Testis (tissue), 3 donors: ENCODE results near the gene PRR33. TPM values are rescaled to one million over a fixed set of nuclear protein-coding genes. Genes with fewer than 3 reads are reported as not detected.

Experiments used
- DNase-seq: peaks from one replicate; pipeline ENCODE4 v3.0.0-alpha.2; 2019
- H3K27ac ChIP-seq, 2 donors: fragments of 200-600 bp; sonication (generic); one replicate each; pipeline ENCODE4 v1.5.1; 2019
- H3K27me3 ChIP-seq: fragments of 200-600 bp; sonication (generic); one replicate; pipeline ENCODE4 v1.5.1; 2019
- H3K36me3 ChIP-seq: fragments of 200-600 bp; sonication (generic); one replicate; pipeline ENCODE4 v1.5.1; 2017; ENCODE audit warnings: low read depth; ENCODE audit errors: missing control alignments
- H3K4me1 ChIP-seq: fragments of 200-600 bp; sonication (generic); one replicate; pipeline ENCODE4 v1.5.1; 2019
- H3K4me3 ChIP-seq, 2 donors: fragments of 200-600 bp; sonication (generic); one replicate each; pipeline ENCODE4 v1.5.1; 2017 to 2019
- H3K9me3 ChIP-seq: fragments of 200-600 bp; sonication (generic); one replicate; pipeline ENCODE4 v1.5.1; 2017
- CTCF ChIP-seq, 3 experiments: fragments of 450-650 bp in 2 of 3; fragments of 200-600 bp in 1 of 3; sonication (generic) in 1 of 3; IDR thresholded peaks; one replicate each; pipeline ENCODE4 v1.5.1; 2016 to 2019; ENCODE audit warnings: antibody characterized with exemption in 3 of 3, mild to moderate bottlenecking in 2 of 3, moderate library complexity in 1 of 3
- POLR2A ChIP-seq: fragments of 450-650 bp; IDR thresholded peaks from one replicate; pipeline ENCODE4 v1.6.1; 2017; ENCODE audit warnings: antibody characterized with exemption, mild to moderate bottlenecking, moderate library complexity
- WGBS, 2 donors: methylation state at CpG; one replicate each; pipeline ENCODE4 v1.1.5; 2018; 5-methylcytosine and 5-hydroxymethylcytosine counted together
- intact Hi-C: fragments of 100-400 bp; cut with DNase I; formaldehyde crosslinking; loops from one replicate; pipeline ENCODE4 v1.15.1; 2023; ENCODE audit warnings: low total_unique reads
- polyA plus RNA-seq: library from polyadenylated mRNA; stranded (reverse); fragments of 350-450 nt; fragmentation: Illumina TruSeq; extraction: RNeasy Lipid Tissue Mini Kit (QIAGEN cat#74804); gene quantifications from one replicate; pipeline ENCODE4 v1.2.3, GENCODE V29; 2014; ENCODE audit warnings: low read depth, low replicate concordance; ENCODE audit not compliant: insufficient read depth
- total RNA-seq, 2 donors: library from RNA; depleted of rRNA; stranded (reverse); fragments of >200 nt; gene quantifications; one replicate each; pipeline ENCODE4 v1.2.3, GENCODE V29; 2016

PRR33 gene
- total and polyA plus RNA-seq, 3 donors from 2014 or later = 0.06 TPM; not detected in 2

DNA sequence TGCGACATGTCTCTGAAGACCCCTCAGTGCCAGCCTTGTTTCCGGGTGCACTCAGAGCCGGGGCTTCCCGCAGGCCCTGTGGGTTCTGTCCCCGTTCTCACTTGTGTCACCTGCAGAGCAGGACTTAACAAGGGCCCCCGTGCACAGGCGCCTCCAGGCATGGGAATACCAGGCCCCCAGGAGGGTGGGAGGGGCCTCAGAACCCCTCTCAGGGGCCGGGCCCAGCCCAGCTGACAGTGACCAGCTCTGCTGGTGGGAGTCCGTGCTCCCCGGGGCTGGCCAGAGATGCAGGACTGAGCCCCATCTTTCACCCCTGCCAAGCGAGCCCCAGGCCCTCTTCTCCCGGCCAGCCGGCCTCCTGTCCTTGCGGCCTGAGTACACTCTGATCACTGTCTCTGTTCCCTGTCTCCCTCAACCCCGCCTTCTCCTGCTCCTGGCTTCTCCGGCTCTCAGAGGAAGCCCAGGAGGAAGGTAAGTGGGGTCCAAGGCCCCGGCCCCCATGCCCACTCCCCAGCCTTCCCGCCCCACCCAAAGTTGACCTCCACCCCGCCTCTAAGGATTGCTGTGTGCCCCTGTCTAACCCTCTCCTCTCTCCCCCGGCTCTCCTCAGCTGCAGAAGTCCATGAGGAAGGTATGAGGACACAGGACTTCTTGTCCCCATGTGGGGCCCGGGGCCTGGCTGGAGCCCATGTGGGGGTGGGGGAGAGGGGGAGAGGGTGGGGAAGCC lies 33.1 kb upstream of the PRR33 start:
- DNase-seq = no peak
- Histone ChIP-seq H3K36me3 (no peaks in the 10 kb centered on the region), H3K9me3 (no peaks in the 10 kb centered on the region), H3K27ac (peak overlapping the region in 1 of 2 donors; percentile 19), H3K27me3 (no peaks in the 10 kb centered on the region), H3K4me1 (peaks cover 35% of the 10 kb centered on the region), H3K4me3 (no peak overlapping the region)
- WGBS, 2 donors = 78 to 81% methylated on average over 16 to 21 of the region's 21 CpGs
- intact Hi-C loops = no loop called here
- TF ChIP-seq CTCF (IDR thresholded peaks at IDR 0.05) = no peak
- no peak for TF ChIP-seq POLR2A

DNA sequence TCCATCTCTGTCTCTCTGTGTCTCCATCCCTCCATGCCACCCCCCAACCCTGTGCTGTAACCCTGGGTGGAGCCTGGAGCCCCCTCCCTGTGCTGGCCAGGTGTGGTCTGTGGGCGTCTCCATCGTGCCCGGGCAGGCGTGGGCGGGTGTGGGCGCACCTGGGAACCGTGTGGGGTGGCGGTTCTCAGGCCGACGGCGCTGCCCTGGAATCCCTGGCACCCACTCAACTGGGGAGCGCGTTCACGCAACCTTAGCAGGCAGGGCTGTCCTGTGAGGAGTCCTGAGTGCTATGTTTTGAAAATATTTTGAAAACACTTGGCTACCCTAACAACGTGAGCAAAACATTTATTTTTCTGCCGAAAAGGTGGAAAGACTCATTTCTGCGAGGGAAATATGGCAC lies 32.5 kb upstream of the PRR33 start:
- H3K4me3 ChIP-seq = no peak overlapping the region
- no peak for DNase-seq
- no peaks in the 10 kb centered on the region for H3K27me3 ChIP-seq
- H3K4me1 ChIP-seq = peaks cover 33% of the 10 kb centered on the region
- WGBS, 2 donors = 69 to 79% methylated on average over 17 of the region's 17 CpGs
- H3K9me3 ChIP-seq = no peaks in the 10 kb centered on the region
- peak overlapping the region in 1 of 2 donors; percentile 19 for H3K27ac ChIP-seq
- TF ChIP-seq CTCF (IDR thresholded peaks at IDR 0.05) = no peak
- no peak for TF ChIP-seq POLR2A
- H3K36me3 ChIP-seq = no peaks in the 10 kb centered on the region
- intact Hi-C loops = no loop called here

DNA sequence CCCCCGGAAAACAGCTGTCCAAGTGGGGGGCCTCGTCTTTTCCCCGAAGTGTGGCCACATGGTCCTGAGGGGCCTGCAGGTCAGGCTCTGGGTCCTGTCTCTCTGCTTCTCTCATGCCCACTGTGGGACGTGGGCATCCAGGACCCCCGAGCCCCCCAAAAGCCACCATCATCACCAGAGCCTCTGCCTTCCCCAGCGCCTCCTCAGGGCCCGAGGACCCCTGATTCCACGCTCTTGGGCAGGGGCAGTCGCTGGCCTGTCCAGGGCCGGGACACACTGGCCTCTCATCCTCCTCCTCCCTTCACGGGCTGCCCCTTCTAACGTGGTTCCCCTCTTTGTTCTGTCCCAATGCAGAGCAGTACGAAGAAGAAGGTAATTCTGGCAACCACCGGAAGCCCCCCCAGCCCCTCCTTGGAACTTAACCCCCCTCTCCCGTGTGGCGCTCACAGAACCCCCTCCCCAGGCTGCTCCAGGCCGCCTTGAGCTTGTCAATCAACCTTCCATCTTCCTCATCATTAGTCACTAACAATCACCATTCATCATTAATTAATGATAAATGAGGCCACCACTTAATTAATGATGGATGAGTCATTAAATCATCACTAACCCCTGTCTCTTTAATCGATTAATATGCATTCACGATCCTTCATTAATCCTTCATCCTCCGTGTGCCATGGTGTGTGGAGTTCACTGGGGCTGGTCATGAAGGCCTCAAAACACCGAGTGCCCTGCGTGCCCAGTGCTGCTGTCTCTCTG lies 31.7 kb upstream of the PRR33 start:
- peaks cover 33% of the 10 kb centered on the region for H3K4me1 ChIP-seq
- no peak for TF ChIP-seq CTCF (IDR thresholded peaks at IDR 0.05)

GRCh38 chr11:1922481-1923081 lies 30.9 kb upstream of the PRR33 start:
- no peak for DNase-seq
- H3K4me3 ChIP-seq = no peak overlapping the region
- peak overlapping the region; percentile 55 to 87 for H3K27ac ChIP-seq
- 53 to 58% methylated on average over 12 to 13 of the region's 14 CpGs for WGBS, 2 donors
- TF ChIP-seq CTCF (IDR thresholded peaks at IDR 0.05) = no peak
- no peak for TF ChIP-seq POLR2A
- intact Hi-C loops = no loop called here
- no peaks in the 10 kb centered on the region for H3K36me3 ChIP-seq
- no peaks in the 10 kb centered on the region for H3K27me3 ChIP-seq
- peaks cover 26% of the 10 kb centered on the region for H3K4me1 ChIP-seq
- no peaks in the 10 kb centered on the region for H3K9me3 ChIP-seq

More for the DNA sequence above, 31.7 kb upstream of the PRR33 start:
- no peak overlapping the region for H3K27ac ChIP-seq
- intact Hi-C loops = no loop called here
- 86 to 90% methylated on average over 20 to 22 of the region's 22 CpGs for WGBS, 2 donors
- no peaks in the 10 kb centered on the region for H3K9me3 ChIP-seq
- DNase-seq = no peak
- H3K36me3 ChIP-seq = no peaks in the 10 kb centered on the region
- H3K27me3 ChIP-seq = no peaks in the 10 kb centered on the region
- no peak overlapping the region for H3K4me3 ChIP-seq
